ENCODE measurements around the gene GLI2.

GLI2 gene

GRCh38 chr2:120770641-120771040 is 35.0 kb downstream of the GLI2 start:
- DNase-seq (ENCODE audit: low spot score), result no peak

GRCh38 chr2:120771111-120771780 is 35.6 kb downstream of the GLI2 start:
- DNase-seq (ENCODE audit: low spot score), result no peak

GRCh38 chr2:120771781-120772208 is 36.1 kb downstream of the GLI2 start:
- no peak for DNase-seq (ENCODE audit: low spot score)

GRCh38 chr2:120772261-120772660 is 36.6 kb downstream of the GLI2 start:
- DNase-seq (ENCODE audit: low spot score), result no peak

GRCh38 chr2:120773186-120773800 is 37.6 kb downstream of the GLI2 start:
- DNase-seq (ENCODE audit: low spot score), result no peak

- DNase-seq (ENCODE audit: low spot score), result no peak
Observed at GRCh38 chr2:120774557-120775160, 39.0 kb downstream of the GLI2 start.

GRCh38 chr2:120775194-120775593 is 39.5 kb downstream of the GLI2 start:
- no peak for DNase-seq (ENCODE audit: low spot score)

- no peak for DNase-seq (ENCODE audit: low spot score)
Observed at GRCh38 chr2:120775801-120776589, 40.3 kb downstream of the GLI2 start.

GRCh38 chr2:120776649-120777048 is 41.0 kb downstream of the GLI2 start:
- no peak for DNase-seq (ENCODE audit: low spot score)

GRCh38 chr2:120777170-120777751 is 41.6 kb downstream of the GLI2 start:
- no peak for DNase-seq (ENCODE audit: low spot score)

- no peak for DNase-seq (ENCODE audit: low spot score)
Observed at GRCh38 chr2:120777787-120778186, 42.1 kb downstream of the GLI2 start.

GRCh38 chr2:120778244-120778643 is 42.6 kb downstream of the GLI2 start:
- DNase-seq (ENCODE audit: low spot score), result no peak

- no peak for DNase-seq (ENCODE audit: low spot score)
Observed at GRCh38 chr2:120779781-120780283, 44.2 kb downstream of the GLI2 start.

GRCh38 chr2:120780402-120780801 is 44.7 kb downstream of the GLI2 start:
- no peak for DNase-seq (ENCODE audit: low spot score)

GRCh38 chr2:120783371-120783791 is 47.7 kb downstream of the GLI2 start:
- peak; percentile 44 for DNase-seq (ENCODE audit: low spot score)

- DNase-seq (ENCODE audit: low spot score), result no peak
Observed at GRCh38 chr2:120783969-120784372, 48.3 kb downstream of the GLI2 start.

Data from cerebellar cortex (tissue), 1 donor.